PFSK-1 (cell line): ENCODE results near the gene EPHA1.

Experiments used
- FOXP2 ChIP-seq: optimal IDR thresholded peaks from 2 replicates; pipeline ENCODE3; 2011; ENCODE audit warnings: borderline replicate concordance, control low read depth, inconsistent platforms; ENCODE audit not compliant: insufficient read depth; ENCODE audit errors: extremely low read length, extremely low read depth
- POLR2AphosphoS5 ChIP-seq: IDR thresholded peaks from 2 replicates; pipeline ENCODE4 v1.6.1; 2012; ENCODE audit warnings: low read depth, mild to moderate bottlenecking, control low read depth, low read length, moderate library complexity
- REST ChIP-seq, 2 experiments: IDR thresholded peaks; 2 replicates each; pipeline versions ENCODE4 v1.6.1 to v1.8.0; 2011 to 2012; ENCODE audit warnings: low read depth in 2 of 2, low read length in 2 of 2, control low read depth in 1 of 2, inconsistent platforms in 1 of 2, mild to moderate bottlenecking in 1 of 2, moderate library complexity in 1 of 2; ENCODE audit not compliant: insufficient read depth in 1 of 2
- SIN3A ChIP-seq: IDR thresholded peaks from 2 replicates; pipeline ENCODE4 v1.6.1; 2012; ENCODE audit warnings: mild to moderate bottlenecking, low read length, moderate library complexity, borderline replicate concordance; ENCODE audit not compliant: insufficient read depth
- TAF1 ChIP-seq: IDR thresholded peaks from 2 replicates; pipeline ENCODE4 v1.6.1; 2012; ENCODE audit warnings: low read length, control low read depth, borderline replicate concordance; ENCODE audit not compliant: insufficient read depth

- TF ChIP-seq TAF1 (no peak), POLR2AphosphoS5 (no peak), SIN3A (no peak), REST (IDR thresholded peaks at IDR 0.05; ENCODE audit: insufficient read depth in 1 of 2, low read depth in 2 of 2, low read length in 2 of 2) (no peak), FOXP2 (no peak)
These were observed 40.7 kb downstream of the EPHA1 start for GRCh38 chr7:143367972-143368371.
